IMR-90 (cell line): ENCODE results near the gene LRRTM4. TPM values are rescaled to one million over a fixed set of nuclear protein-coding genes. Genes with fewer than 3 reads are reported as not detected.

Experiments
- ATAC-seq: fragments of 200-7000 bp; cut with Tn5 transposase; 2 replicates; pipeline ENCODE4 v1.9.1; 2020; ENCODE audit warnings: low read depth, mild to moderate bottlenecking, moderate library complexity
- BruUV-seq: library from RNA; stranded (reverse); fragments of 400-500 nt; replicated peaks from 2 replicates; lab custom pipeline; 2021; lab: Mats Ljungman, UMichigan
- CTCF ChIA-PET: fragments of 300-600 bp; formaldehyde crosslinking; extraction: SDS; loops from one replicate; lab custom pipeline; 2021; ENCODE audit warnings: antibody characterized with exemption; lab: Yijun Ruan, JAX
- POLR2A ChIA-PET: fragments of 300-600 bp; sonication (Branson Sonifier 250); formaldehyde crosslinking; loops from one replicate; lab custom pipeline; 2022; ENCODE audit warnings: antibody characterized with exemption; ENCODE audit not compliant: unreplicated experiment; lab: Charles Lee
- DNase-seq: peaks from one replicate; pipeline ENCODE4 v3.0.0; 2013
- H2AFZ ChIP-seq: replicated peaks from 2 replicates; pipeline ENCODE3; 2013; ENCODE audit warnings: low read length, mild to moderate bottlenecking; ENCODE audit not compliant: poor library complexity
- H2AK5ac ChIP-seq: 2 replicates; pipeline ENCODE4 v1.6.1; 2013; ENCODE audit warnings: low read depth, low read length, inconsistent platforms
- H2AK9ac ChIP-seq: replicated peaks from 2 replicates; pipeline ENCODE3; 2013; ENCODE audit warnings: mild to moderate bottlenecking, low read depth, low read length, moderate library complexity; ENCODE audit not compliant: poor library complexity
- H2BK120ac ChIP-seq: 2 replicates; pipeline ENCODE4 v1.6.1; 2013; ENCODE audit warnings: low read depth, low read length, inconsistent platforms
- H2BK15ac ChIP-seq: 3 replicates; pipeline ENCODE4 v1.6.1; 2013; ENCODE audit warnings: low read depth, low read length, inconsistent platforms
- H2BK20ac ChIP-seq: 2 replicates; pipeline ENCODE4 v1.6.1; 2013; ENCODE audit warnings: low read depth, mild to moderate bottlenecking, inconsistent platforms, low read length, moderate library complexity
- H2BK5ac ChIP-seq: 2 replicates; pipeline ENCODE4 v1.6.1; 2013; ENCODE audit warnings: mild to moderate bottlenecking, low read depth, low read length, inconsistent platforms; ENCODE audit not compliant: poor library complexity, severe bottlenecking
- H3K14ac ChIP-seq: replicated peaks from 2 replicates; pipeline ENCODE4 v1.6.1; 2013; ENCODE audit warnings: low read depth, low read length, inconsistent platforms
- H3K18ac ChIP-seq: 2 replicates; pipeline ENCODE4 v1.6.1; 2013; ENCODE audit warnings: low read depth, low read length, control low read depth
- H3K23ac ChIP-seq: 2 replicates; pipeline ENCODE4 v1.6.1; 2013; ENCODE audit warnings: low read depth, low read length, inconsistent platforms
- H3K27ac ChIP-seq: 2 replicates; pipeline ENCODE4 v1.5.1; 2013; ENCODE audit warnings: mild to moderate bottlenecking, control low read depth, low read length; ENCODE audit not compliant: insufficient read depth
- H3K27me3 ChIP-seq: 2 replicates; pipeline ENCODE4 v1.6.1; 2013; ENCODE audit warnings: low read length; ENCODE audit not compliant: control insufficient read depth, insufficient read depth
- H3K36me3 ChIP-seq: 2 replicates; pipeline ENCODE4 v1.6.1; 2013; ENCODE audit warnings: low read length, mixed read lengths; ENCODE audit not compliant: control insufficient read depth, insufficient read depth
- H3K4ac ChIP-seq: 2 replicates; pipeline ENCODE4 v1.6.1; 2013; ENCODE audit warnings: low read depth, low read length, inconsistent platforms
- H3K4me1 ChIP-seq: 2 replicates; pipeline ENCODE4 v1.6.1; 2013; ENCODE audit warnings: low read length, mixed read lengths; ENCODE audit not compliant: control insufficient read depth, insufficient read depth
- H3K4me2 ChIP-seq: 2 replicates; pipeline ENCODE4 v1.6.1; 2013; ENCODE audit warnings: low read depth, mild to moderate bottlenecking, control low read depth, low read length, moderate library complexity
- H3K4me3 ChIP-seq: 2 replicates; pipeline ENCODE4 v1.5.1; 2013; ENCODE audit warnings: low read depth, mild to moderate bottlenecking, control low read depth, low read length, moderate library complexity; ENCODE audit not compliant: insufficient read depth
- H3K56ac ChIP-seq: 2 replicates; pipeline ENCODE4 v1.6.1; 2013; ENCODE audit warnings: low read length, inconsistent platforms; ENCODE audit not compliant: insufficient read depth; ENCODE audit errors: extremely low read depth
- H3K79me1 ChIP-seq, 2 experiments: 2 replicates each; pipeline ENCODE4 v1.6.1; 2013; ENCODE audit warnings: low read length in 2 of 2, inconsistent platforms in 1 of 2, low read depth in 1 of 2
- H3K9ac ChIP-seq: 2 replicates; pipeline ENCODE4 v1.6.1; 2013; ENCODE audit warnings: low read depth, low read length, control low read depth
- H3K9me1 ChIP-seq: 2 replicates; pipeline ENCODE4 v1.6.1; 2013; ENCODE audit warnings: low read length, inconsistent platforms; ENCODE audit not compliant: insufficient read depth
- H3K9me3 ChIP-seq: 2 replicates; pipeline ENCODE4 v1.6.1; 2013; ENCODE audit warnings: low read length; ENCODE audit not compliant: control insufficient read depth, insufficient read depth
- H4K20me1 ChIP-seq: 2 replicates; pipeline ENCODE4 v1.6.1; 2013; ENCODE audit warnings: low read length, inconsistent platforms; ENCODE audit not compliant: insufficient read depth
- H4K5ac ChIP-seq: 2 replicates; pipeline ENCODE4 v1.6.1; 2013; ENCODE audit warnings: mild to moderate bottlenecking, low read depth, low read length, control low read depth
- H4K8ac ChIP-seq, 2 experiments: 2 replicates each; pipeline ENCODE4 v1.6.1; 2013; ENCODE audit warnings: low read depth in 2 of 2, low read length in 2 of 2, control low read depth in 1 of 2, inconsistent platforms in 1 of 2
- H4K91ac ChIP-seq: 2 replicates; pipeline ENCODE4 v1.6.1; 2013; ENCODE audit warnings: low read depth, low read length, inconsistent platforms; ENCODE audit not compliant: insufficient read depth
- ELK1 ChIP-seq: fragments of 150-350 bp; IDR thresholded peaks from 2 replicates; pipeline ENCODE4 v1.6.1; 2016; ENCODE audit warnings: low read depth, mild to moderate bottlenecking, low read length, moderate library complexity, borderline replicate concordance
- SMC3 ChIP-seq: fragments of 150-350 bp; IDR thresholded peaks from 2 replicates; pipeline ENCODE4 v1.6.1; 2016; ENCODE audit warnings: low read depth, mild to moderate bottlenecking, antibody characterized with exemption, low read length, moderate library complexity
- WGBS, 2 experiments: methylation state at CpG; one replicate each; pipeline versions ENCODE4 v1.1.5 to v1.1.7; 2013; ENCODE audit warnings: missing lambda C conversion rate in 2 of 2; ENCODE audit not compliant: insufficient read length in 1 of 2; ENCODE audit errors: extremely low coverage in 2 of 2; 5-methylcytosine and 5-hydroxymethylcytosine counted together
- dilution Hi-C: fragments of 300-500 bp; cut with HindIII; formaldehyde crosslinking; loops from one replicate; pipeline ENCODE4 v1.14.3; 2018; ENCODE audit warnings: low sequenced_read_pairs; ENCODE audit not compliant: unreplicated experiment
- in situ Hi-C: fragments of 300-500 bp; cut with MboI; formaldehyde crosslinking; loops from 3 replicates; pipeline ENCODE4 v1.14.3; 2019; ENCODE audit warnings: low sequenced_read_pairs, inconsistent platforms, mixed read lengths
- intact Hi-C: fragments of 100-400 bp; cut with micrococcal nuclease; formaldehyde crosslinking; loops from 2 replicates; pipeline ENCODE4 v1.10.0; 2022
- polyA plus RNA-seq, 3 experiments: library from polyadenylated mRNA; depleted of rRNA; stranded (reverse); fragments of >200 nt; gene quantifications; 2 replicates each; pipeline ENCODE4 v1.2.3, GENCODE V29; 2012; ENCODE audit warnings: low replicate concordance in 1 of 3
- total RNA-seq: library from RNA; depleted of rRNA; stranded (reverse); fragments of >200 nt; gene quantifications from 2 replicates; pipeline ENCODE4 v1.2.3, GENCODE V29; 2012

The LRRTM4 gene
- total and polyA plus RNA-seq, 2 of the 4 experiments (the other 2 are of a cell fraction): not detected

- dilution Hi-C loops (no loop called here), intact Hi-C loops (no loop called here), in situ Hi-C loops (no loop called here)
- Histone ChIP-seq H2AK9ac (no peak overlapping the region), H2BK20ac (no peak overlapping the region), H3K79me1 (no peaks in the 10 kb centered on the region), H3K9me1 (no peaks in the 10 kb centered on the region), H4K8ac (no peak overlapping the region), H2BK120ac (no peak overlapping the region), H3K14ac (no peak overlapping the region), H2BK15ac (no peak overlapping the region), H3K27ac (no peak overlapping the region), H3K56ac (no peak overlapping the region), H3K4me1 (no peaks in the 10 kb centered on the region), H3K4ac (no peak overlapping the region), H3K36me3 (no peaks in the 10 kb centered on the region), H2BK5ac (no peak overlapping the region), H3K4me2 (no peak overlapping the region), H3K9me3 (no peaks in the 10 kb centered on the region), H3K9ac (no peak overlapping the region), H2AFZ (no peak overlapping the region), H3K18ac (no peak overlapping the region), H4K91ac (no peak overlapping the region), H2AK5ac (no peak overlapping the region), H3K27me3 (no peaks in the 10 kb centered on the region), H3K4me3 (no peak overlapping the region), H4K20me1 (no peaks in the 10 kb centered on the region), H3K23ac (no peak overlapping the region), H4K5ac (no peak overlapping the region)
- no peak for DNase-seq
- WGBS, 2 experiments: no CpG with 5 or more reads among the region's 2 CpGs
- POLR2A ChIA-PET: no interaction called here
- TF ChIP-seq SMC3: no peak
- no peak for TF ChIP-seq ELK1
- ATAC-seq: no peak
- no TSS peak for BruUV-seq
- CTCF ChIA-PET: no interaction called here
Observed at GRCh38 chr2:77397763-77398162, 124.4 kb downstream of the LRRTM4 start.
